OCI-LY3 (cell line): ENCODE results near the gene DERL2.

Source experiments
- CTCF ChIP-seq: fragments of 200-600, 300-600 bp; sonication (generic); IDR thresholded peaks from 2 replicates; pipeline ENCODE4 v1.5.1; 2014; ENCODE audit warnings: antibody characterized with exemption, low read length, low read depth
- EZH2phosphoT487 ChIP-seq: fragments of 200-600 bp; shearing (Covaris generic); IDR thresholded peaks from 2 replicates; pipeline ENCODE4 v1.6.1; 2018; ENCODE audit warnings: antibody characterized with exemption, mixed run types, low read depth

DNA sequence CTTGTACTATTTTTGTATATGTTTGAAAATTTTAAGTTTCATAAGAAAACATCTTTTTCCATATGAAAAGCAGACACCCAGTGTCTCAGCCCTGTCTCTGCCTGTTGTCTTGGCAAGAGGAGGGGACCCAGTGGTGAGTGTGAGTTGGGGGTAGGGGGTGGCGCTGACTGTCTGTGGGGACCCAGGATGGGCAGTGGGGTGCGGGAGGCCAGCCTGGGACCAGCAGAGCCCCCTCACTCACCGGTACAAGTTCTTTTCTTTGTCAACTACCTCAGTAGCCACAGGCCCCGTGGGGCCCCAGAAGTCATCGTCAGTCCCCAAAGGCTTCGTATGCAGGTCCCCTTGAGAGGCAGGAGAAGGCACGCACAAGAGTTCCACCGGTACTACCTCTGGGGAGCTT lies 46.6 kb upstream of the DERL2 start:
- TF ChIP-seq CTCF = no peak
- no peak for TF ChIP-seq EZH2phosphoT487
